ENCODE data around the gene CMTR1.
"Not testable (repeated sequence)": the region's sequence is repeated elsewhere in the genome, so short reads cannot be mapped to it uniquely, and the experiment has no call there.

The CMTR1 gene, protein sequence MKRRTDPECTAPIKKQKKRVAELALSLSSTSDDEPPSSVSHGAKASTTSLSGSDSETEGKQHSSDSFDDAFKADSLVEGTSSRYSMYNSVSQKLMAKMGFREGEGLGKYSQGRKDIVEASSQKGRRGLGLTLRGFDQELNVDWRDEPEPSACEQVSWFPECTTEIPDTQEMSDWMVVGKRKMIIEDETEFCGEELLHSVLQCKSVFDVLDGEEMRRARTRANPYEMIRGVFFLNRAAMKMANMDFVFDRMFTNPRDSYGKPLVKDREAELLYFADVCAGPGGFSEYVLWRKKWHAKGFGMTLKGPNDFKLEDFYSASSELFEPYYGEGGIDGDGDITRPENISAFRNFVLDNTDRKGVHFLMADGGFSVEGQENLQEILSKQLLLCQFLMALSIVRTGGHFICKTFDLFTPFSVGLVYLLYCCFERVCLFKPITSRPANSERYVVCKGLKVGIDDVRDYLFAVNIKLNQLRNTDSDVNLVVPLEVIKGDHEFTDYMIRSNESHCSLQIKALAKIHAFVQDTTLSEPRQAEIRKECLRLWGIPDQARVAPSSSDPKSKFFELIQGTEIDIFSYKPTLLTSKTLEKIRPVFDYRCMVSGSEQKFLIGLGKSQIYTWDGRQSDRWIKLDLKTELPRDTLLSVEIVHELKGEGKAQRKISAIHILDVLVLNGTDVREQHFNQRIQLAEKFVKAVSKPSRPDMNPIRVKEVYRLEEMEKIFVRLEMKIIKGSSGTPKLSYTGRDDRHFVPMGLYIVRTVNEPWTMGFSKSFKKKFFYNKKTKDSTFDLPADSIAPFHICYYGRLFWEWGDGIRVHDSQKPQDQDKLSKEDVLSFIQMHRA

DNA sequence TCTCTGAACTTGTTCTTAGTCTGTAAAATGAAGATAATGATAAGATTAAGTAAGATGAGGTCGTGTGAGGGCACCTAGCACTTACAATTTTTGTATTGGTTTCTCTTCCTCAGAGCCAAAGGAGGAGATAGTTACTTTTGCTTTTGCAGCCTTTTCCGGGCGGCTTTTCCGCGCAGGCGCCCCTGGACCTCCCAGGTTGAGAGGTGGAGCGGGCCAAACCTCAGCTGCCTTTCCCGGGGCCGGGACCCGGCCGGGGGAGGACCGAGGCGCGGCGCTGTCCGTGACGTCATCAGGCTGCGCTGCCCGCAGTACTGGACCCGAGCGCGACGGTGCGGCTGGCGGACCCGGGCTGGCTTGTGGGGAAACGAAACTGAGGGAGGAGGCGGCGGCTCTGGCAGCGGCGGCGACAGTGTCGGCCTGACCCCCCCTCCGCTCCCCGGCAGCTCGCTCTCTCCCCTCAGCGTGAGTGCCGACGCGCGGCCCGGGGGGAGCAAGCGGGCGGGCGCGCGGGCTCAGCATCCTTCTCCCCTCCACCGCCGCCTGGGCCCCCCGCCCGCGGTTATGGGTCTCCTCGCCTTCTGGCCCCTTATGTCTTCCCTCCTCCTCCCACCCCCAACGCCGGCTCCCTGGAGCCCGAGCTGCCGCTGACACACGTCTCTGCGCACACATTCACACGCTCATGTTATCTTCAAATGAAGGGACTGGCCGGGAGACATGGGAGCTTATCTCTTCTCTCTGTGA is at the start of gene CMTR1:
CMTR1 (plus strand) TSS at position 306 of the 741 bp plus-strand sequence. CDS start 2,409 bp downstream, outside the sequence.
- DNase-seq (ENCODE audit: low spot score): peak; percentile 92

GRCh38 chr6:37388578-37388977 is 44.4 kb upstream of the CMTR1 start:
- no peak for DNase-seq (ENCODE audit: low spot score)

DNA sequence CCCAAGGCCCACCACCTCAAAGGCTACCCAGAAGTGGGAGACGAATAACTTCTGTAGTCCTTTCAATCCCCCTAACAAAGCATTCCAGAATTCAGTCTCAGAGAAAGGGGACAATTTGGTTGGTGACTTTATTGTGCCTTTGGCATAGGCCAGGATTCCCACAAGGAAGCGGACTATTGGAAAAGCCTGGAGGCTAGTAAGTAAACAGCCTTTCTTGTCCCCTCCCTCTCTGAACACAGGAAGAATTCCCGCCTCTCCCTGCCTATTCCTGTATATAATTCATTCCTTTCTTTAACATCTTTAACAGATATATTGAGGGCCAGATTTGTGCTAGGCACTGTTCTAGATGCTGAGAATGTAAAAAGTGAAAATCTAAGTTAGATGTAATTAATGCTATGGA is 43.2 kb upstream of the CMTR1 start:
- no peak for DNase-seq (ENCODE audit: low spot score)

GRCh38 chr6:37391120-37391519 is 41.9 kb upstream of the CMTR1 start:
- DNase-seq (ENCODE audit: low spot score): no peak

DNA sequence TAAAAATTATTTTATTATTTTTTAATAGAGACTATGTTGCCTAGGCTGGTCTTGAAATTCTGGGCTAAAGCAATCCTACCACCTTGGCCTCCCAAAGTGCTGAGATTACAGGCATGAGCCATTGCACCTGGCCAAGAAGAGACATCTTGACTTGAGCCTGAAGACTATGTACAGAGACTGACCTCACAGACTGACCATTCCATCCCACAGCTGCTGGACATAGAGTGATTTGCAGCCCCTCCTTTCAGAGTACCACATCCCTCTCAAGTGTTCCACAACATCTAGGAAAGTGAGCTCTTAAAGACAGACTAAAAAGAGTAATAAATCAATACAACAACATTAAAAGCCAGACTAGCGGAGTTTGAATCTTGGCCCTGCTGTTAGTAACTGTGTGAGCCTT is 40.2 kb upstream of the CMTR1 start:
- DNase-seq (ENCODE audit: low spot score): no peak

DNA sequence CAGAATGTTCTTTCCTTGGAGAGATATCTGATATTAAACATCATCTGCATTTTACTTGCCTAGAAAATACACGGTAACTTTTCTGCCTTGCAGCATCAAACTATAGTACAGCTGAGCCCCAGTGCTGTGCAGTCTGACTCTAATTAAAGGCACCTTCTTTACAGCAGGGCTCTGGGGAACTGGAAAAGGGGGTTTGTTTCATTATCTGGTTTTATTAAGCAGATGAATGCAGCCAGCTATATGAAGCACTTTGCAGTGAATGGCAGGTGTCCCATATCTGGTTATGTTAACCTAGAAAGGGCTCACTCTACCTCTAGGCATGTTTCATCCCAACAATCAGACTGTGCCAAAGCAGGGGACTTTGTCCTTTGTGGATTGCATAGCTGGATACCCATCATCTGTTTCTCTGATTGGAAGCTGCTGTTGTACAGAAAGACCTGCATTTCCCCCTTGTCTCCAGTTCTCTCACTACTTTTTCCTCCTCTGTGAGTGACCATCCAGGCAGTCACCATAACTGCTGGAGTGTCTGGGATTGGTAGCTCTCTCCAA is 39.6 kb upstream of the CMTR1 start:
- DNase-seq (ENCODE audit: low spot score): no peak

DNA sequence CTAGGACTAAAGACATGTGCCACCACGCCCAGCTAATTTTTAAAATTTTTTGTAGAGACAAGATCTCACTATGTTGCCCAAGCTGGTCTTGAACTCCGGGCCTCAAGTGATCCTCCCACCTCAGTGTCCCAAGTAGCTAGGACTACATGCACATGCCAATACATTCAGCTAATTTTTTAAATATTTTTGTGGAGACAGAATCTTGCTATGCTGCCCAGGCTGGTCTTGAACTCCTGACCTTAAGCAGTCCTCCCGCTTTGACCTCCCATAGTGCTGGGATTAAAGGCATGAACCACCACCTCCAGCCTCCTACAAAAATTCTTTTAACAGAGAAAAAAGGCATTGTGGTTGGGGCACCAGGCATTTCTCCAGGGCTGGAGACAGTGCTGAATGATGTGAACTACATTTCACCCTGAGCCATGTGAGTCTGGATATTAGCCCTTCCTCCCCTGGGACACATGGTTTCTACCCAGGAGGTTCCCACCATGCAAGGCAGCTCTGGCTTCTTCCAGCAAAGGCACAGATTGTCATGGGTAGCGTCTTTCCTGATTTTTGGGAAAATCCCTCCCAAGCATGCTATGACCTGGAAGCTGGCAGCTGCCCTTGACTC is 36.3 kb upstream of the CMTR1 start:
- DNase-seq (ENCODE audit: low spot score): no peak

- no peak for DNase-seq (ENCODE audit: low spot score)
Measured at GRCh38 chr6:37399131-37399530, 33.9 kb upstream of the CMTR1 start.

- no peak for DNase-seq (ENCODE audit: low spot score)
Measured at GRCh38 chr6:37399795-37400490, 33.1 kb upstream of the CMTR1 start.

DNA sequence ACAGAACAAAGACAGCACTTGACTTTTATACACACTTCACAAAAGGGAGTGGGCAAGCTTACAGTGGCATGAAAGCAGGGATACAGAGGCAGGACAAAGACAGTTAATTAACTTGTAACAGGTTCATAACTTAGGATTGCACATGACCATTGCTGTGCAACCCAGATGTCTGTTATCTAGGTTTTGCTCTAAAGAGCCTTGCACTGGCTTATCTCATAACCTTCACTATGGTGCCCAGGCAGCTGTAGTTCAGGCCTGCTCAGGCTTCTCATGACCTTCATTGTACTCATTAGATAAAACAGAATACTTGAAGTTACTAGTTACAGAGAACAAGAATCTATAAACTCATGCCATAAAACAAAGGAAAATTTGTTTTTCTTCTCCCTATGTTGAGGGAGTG is 31.4 kb upstream of the CMTR1 start:
- DNase-seq (ENCODE audit: low spot score): not testable (repeated sequence)

- no peak for DNase-seq (ENCODE audit: low spot score)
Measured at GRCh38 chr6:37406726-37407341, 26.2 kb upstream of the CMTR1 start.

GRCh38 chr6:37407948-37408347 is 25.1 kb upstream of the CMTR1 start:
- no peak for DNase-seq (ENCODE audit: low spot score)

DNA sequence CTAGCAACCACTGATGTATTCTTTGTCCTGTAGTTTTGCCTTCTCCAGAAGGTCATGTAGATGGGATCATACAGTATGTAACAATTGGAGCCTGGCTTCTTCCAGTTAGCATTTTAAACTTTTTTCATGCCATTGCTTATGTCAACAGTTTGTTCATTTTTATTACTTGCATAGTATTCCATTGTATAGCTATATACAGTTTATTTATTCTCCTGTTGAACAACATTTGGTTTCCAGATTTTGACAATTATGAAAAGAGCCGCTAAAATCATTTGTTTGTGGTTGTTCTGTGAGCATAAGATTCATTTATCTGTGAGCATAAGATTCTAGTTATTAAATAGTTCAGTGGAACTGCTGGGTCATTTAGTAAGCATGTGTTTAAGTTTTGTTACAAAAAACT is 23.5 kb upstream of the CMTR1 start:
- DNase-seq (ENCODE audit: low spot score): no peak

- DNase-seq (ENCODE audit: low spot score): no peak
Measured at GRCh38 chr6:37417393-37417792, 15.6 kb upstream of the CMTR1 start.

- DNase-seq (ENCODE audit: low spot score): no peak
Measured at GRCh38 chr6:37418722-37419121, 14.3 kb upstream of the CMTR1 start.

- DNase-seq (ENCODE audit: low spot score): no peak
Measured at GRCh38 chr6:37426058-37426944, 6.7 kb upstream of the CMTR1 start.

DNA sequence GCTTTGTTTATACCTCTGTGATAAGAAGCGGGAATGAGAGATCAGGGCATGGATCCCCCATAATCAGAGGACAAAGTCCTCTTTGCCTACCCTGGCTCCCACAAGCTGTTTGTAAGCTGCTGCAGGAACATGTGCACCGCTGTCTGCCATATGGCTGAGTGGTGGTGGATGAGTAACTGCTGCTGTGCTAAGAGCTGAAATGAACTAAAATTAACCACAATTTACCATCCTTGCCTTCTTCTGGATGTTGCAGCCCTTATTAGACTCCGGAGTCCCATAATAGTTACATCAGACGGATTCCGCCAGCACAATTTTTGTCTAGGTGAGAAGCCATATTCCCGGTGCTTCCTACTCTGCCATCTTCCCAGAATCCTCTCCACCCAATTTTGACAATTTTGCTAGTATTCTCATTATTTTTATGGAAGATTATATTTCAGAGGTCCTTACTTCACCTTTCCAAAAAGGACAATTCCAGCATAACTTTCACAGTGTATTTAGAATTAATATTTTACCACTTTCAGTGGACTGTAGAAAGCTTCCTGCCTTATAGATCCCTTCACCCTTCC is 6.0 kb upstream of the CMTR1 start:
- no peak for DNase-seq (ENCODE audit: low spot score)

DNA sequence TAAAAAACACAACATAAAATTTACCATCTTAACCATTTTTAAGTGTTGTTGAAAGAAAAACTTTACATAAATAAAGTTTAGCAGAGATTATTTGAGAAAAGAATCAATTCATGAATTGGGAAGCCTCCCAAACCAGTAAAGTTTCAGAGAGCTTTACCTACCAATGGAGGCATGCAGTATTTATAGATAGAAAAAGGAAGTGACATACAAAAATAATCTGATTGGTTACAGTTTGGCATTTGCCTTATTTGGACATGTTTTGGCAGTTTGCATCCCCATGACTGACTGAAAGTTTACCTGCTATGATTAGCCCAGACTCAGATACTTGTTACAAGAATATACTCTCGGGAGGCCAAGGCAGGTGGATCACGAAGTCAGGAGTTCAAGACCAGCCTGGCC is 3.7 kb upstream of the CMTR1 start:
- peak; percentile 7 for DNase-seq (ENCODE audit: low spot score)

DNA sequence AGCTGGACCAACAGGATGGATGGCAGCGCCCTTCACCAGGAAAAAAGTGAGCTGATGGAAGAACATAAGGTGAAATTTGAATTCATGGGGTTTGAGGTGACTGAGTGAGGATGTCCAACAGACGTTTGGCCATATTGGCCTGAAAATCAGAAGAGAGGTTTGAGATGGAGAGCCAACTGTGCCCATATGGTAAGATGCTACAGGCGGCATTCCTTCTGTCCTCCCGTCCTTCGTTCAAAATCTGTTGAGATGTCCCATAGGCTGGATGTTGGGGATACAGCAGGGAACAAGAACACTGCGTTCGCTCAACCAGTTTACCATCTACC is 468 bp upstream of the CMTR1 start:
- DNase-seq (ENCODE audit: low spot score): no peak

All from kidney tubule cell (primary cell).